GM12874 (cell line): ENCODE results near the gene WFDC1.

ENCODE experiments used
- TF ChIP-seq, protein P1 (sequence below): IDR thresholded peaks from 2 replicates; pipeline ENCODE4 v1.5.1; 2011; ENCODE audit warnings: low read depth, mild to moderate bottlenecking, control low read depth, low read length, moderate library complexity; ENCODE audit not compliant: insufficient read depth

WFDC1 gene

GRCh38 chr16:84281074-84281473, 13.6 kb upstream of the WFDC1 start:
- TF ChIP-seq, protein P1, sequence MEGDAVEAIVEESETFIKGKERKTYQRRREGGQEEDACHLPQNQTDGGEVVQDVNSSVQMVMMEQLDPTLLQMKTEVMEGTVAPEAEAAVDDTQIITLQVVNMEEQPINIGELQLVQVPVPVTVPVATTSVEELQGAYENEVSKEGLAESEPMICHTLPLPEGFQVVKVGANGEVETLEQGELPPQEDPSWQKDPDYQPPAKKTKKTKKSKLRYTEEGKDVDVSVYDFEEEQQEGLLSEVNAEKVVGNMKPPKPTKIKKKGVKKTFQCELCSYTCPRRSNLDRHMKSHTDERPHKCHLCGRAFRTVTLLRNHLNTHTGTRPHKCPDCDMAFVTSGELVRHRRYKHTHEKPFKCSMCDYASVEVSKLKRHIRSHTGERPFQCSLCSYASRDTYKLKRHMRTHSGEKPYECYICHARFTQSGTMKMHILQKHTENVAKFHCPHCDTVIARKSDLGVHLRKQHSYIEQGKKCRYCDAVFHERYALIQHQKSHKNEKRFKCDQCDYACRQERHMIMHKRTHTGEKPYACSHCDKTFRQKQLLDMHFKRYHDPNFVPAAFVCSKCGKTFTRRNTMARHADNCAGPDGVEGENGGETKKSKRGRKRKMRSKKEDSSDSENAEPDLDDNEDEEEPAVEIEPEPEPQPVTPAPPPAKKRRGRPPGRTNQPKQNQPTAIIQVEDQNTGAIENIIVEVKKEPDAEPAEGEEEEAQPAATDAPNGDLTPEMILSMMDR = no peak

- TF ChIP-seq, protein P1 = no peak
Measured at GRCh38 chr16:84282533-84282932, 12.1 kb upstream of the WFDC1 start.

- TF ChIP-seq, protein P1 = no peak
Measured at GRCh38 chr16:84283314-84284153, 11.1 kb upstream of the WFDC1 start.

GRCh38 chr16:84284154-84284722, 10.4 kb upstream of the WFDC1 start:
- TF ChIP-seq, protein P1 = no peak

GRCh38 chr16:84286578-84287240, 8.0 kb upstream of the WFDC1 start:
- TF ChIP-seq, protein P1 = no peak

GRCh38 chr16:84288902-84289301, 5.8 kb upstream of the WFDC1 start:
- TF ChIP-seq, protein P1 = no peak

- TF ChIP-seq, protein P1 = no peak
Measured at GRCh38 chr16:84291226-84291625, 3.5 kb upstream of the WFDC1 start.
